GM21619 (cell line): ENCODE measurements around the gene PDLIM4.

Experiments
- ATAC-seq: cut with Tn5 transposase; IDR thresholded peaks from one replicate; pipeline ENCODE4 v1.9.1; 2021; ENCODE audit not compliant: unreplicated experiment

PDLIM4 gene

GRCh38 chr5:132227235-132227484 lies 30.3 kb upstream of the PDLIM4 start:
- no peak for ATAC-seq

- ATAC-seq: peak; percentile 96
These were observed 29.8 kb upstream of the PDLIM4 start, which contains the start of gene P4HA2 for GRCh38 chr5:132227485-132228240. Gene P4HA2 (minus strand): TSS chr5:132227853. CDS start chr5:132218626, 9,227 bp downstream.

GRCh38 chr5:132228241-132229035 lies 29.1 kb upstream of the PDLIM4 start:
- ATAC-seq: no peak

DNA sequence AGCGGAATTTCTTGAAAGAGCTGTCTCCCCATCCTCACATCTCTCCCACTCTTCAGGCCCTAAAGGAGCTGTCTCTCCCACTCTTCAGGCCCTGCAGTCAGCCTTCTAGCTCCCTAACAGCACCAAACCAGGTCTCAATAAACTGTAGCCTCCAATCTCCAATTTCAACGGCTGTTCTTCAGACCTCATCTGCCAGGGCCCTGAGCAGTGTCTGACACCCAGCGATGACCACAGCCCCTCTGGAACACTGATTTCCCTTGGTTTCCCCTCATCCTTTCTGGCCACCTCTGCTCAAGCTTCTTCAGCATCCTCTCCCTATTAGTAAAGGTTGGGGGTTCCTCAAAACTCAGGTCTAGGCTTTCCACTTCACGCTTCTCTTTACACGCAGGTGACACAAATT lies 28.3 kb upstream of the PDLIM4 start:
- ATAC-seq: no peak

DNA sequence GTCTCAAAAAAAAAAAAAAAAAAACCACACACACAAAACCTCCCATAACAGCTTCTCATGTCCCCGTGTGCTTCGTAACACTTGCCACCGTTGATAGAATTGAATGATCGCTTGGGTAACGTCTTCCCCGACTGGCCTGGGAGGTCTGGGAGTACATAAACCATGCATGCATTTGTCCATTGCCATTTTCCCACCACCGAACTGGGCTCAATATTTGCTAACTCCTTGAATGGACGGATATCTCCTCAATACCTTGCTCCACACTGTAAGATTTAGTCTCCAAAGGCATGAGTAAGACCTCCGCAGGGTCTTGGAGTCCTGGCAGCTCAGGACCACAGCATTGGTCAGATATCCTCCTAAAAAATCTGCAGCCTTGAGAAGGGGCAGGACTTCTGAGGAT lies 26.6 kb upstream of the PDLIM4 start:
- ATAC-seq: no peak

DNA sequence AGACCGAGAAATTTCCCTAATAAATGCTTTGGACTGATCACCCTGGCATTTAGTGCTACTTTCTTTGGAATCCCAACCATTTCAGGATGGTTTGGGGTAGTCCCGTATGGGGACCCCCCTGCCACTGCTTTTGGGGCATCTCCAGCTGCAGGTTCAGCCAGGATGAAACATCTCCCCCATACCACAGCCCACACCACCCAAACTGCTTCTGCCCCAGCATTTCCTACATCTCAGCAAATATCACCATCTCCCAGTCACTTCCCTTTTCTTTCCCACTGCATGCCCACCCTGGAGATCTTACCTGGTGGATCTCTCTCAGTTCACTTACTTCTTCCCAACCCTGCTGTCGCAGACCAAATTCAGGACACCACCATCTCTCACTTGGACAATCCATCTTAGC lies 25.0 kb upstream of the PDLIM4 start:
- no peak for ATAC-seq

DNA sequence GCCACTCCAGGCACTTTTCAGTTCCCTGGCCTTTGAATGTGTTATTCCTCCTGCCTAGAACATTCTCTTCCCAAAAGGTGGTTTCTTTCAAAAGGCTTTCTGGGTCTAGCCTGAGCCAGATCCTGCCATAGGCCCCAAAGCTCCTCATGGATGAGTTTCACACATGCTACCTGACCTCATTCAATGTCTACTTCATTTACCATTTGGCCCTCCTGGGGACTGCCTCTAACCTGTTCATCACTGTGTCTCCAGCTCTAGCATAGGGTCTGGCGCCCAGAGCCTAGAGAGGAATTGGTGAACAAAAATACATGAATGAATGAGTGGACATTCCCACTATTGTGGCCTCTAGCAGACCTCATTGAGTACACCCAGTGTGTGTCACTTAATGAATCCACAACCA lies 24.4 kb upstream of the PDLIM4 start:
- no peak for ATAC-seq

- no peak for ATAC-seq
These were observed 23.4 kb upstream of the PDLIM4 start for GRCh38 chr5:132233811-132234683.

GRCh38 chr5:132234684-132235062 lies 22.8 kb upstream of the PDLIM4 start:
- no peak for ATAC-seq

GRCh38 chr5:132235340-132235739 lies 22.2 kb upstream of the PDLIM4 start:
- ATAC-seq: no peak

- no peak for ATAC-seq
These were observed 20.4 kb upstream of the PDLIM4 start for GRCh38 chr5:132237141-132237540.

- no peak for ATAC-seq
These were observed 19.8 kb upstream of the PDLIM4 start for GRCh38 chr5:132237670-132238069.

GRCh38 chr5:132238169-132238744 lies 19.2 kb upstream of the PDLIM4 start:
- peak; percentile 50 for ATAC-seq

DNA sequence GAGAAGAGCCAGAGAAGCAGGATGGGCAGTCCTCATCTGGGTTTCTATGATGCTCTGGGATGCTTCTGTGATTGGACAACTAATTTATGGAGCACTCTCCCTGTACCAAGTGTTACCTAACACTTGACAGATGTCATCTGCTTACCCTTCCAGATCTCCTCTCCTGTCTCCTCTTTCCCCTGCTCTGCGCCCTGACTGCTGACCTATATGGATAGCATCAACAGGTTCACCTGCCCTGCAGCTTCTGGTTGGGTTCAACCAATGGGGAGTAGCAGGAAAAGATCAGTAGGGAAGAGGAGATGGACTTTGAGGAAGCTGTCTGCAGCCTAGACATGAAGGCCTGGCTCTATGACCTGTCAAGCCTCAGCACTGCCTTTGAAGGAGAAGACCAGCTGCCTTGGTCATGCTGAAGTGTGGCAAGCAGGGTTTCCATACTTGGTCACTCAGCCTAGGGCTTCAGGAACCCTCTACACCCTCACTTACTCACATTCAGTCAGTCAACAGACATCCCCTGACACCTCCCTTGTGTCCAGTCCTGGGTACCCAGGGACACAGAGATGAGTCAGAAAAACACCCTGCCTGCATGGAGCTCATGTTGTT lies 18.5 kb upstream of the PDLIM4 start:
- no peak for ATAC-seq

- no peak for ATAC-seq
These were observed 17.7 kb upstream of the PDLIM4 start for GRCh38 chr5:132239776-132240175.

DNA sequence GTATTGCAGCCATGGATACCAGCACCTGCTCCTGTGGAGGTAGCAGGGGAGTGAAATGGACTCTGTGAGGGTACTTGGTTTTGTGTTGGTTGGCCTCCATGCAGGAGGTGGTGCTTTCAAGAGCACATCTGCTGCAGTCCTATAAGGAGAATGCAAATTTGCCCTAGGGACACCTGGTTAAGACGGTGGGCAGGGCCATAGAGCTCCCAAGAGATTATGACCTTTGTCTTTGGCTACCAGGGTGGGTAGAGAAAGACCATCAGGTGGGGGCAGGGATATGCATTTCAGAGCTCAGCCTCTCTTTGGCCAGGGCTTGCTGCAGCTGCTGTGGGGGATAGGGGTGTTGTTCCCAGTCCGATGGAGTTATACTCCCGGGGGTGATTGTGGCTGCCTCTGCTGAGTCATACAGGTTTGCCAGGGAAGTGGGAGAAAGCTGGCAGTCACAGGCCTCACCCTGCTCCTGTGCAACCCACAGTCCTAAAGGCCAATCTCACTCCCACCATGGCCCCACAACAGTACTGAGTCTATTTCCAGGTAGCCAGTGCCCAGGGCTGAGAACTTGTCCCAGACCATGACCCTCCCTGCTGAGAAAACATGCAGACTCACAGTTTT lies 14.0 kb upstream of the PDLIM4 start:
- ATAC-seq: no peak

DNA sequence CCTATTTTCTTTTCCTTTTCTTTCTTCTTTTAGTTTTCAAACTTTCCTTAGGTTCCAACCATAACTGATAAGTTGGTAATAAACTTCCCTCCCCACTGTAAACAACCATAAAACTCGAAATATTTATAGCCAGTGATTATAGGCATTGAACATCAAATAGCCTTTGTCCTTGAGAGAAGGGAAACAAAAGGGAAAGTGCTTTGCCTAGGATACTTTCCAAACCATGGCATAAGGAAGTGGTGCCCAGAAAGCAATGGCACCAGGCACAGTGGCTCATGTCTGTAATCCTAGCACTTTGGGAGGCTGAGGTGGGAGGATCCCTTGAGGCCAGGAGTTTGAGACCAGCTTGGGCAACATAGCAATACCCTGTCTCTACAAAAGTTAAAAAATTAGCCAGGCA lies 11.9 kb upstream of the PDLIM4 start:
- ATAC-seq: no peak

- ATAC-seq: no peak
These were observed 10.7 kb upstream of the PDLIM4 start for GRCh38 chr5:132246806-132247205.

DNA sequence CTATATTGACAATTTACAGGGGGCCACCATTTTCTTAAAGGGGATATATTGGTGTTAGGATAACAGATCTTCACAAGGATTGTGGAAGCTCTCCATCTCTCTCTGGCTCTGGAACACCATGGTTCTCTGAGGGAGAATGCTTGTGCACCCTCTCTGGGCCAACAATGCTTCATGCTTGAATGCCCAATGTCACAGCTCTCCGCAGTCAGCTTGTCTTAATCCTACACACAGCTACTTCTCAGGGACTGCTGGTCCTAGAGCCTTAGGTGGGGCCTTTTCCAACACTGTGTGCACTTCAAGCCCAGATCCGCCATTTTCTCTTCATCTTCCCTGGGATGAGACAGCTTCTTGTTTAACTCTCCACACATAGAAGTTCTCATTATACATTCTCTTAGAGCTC lies 6.9 kb upstream of the PDLIM4 start:
- no peak for ATAC-seq

DNA sequence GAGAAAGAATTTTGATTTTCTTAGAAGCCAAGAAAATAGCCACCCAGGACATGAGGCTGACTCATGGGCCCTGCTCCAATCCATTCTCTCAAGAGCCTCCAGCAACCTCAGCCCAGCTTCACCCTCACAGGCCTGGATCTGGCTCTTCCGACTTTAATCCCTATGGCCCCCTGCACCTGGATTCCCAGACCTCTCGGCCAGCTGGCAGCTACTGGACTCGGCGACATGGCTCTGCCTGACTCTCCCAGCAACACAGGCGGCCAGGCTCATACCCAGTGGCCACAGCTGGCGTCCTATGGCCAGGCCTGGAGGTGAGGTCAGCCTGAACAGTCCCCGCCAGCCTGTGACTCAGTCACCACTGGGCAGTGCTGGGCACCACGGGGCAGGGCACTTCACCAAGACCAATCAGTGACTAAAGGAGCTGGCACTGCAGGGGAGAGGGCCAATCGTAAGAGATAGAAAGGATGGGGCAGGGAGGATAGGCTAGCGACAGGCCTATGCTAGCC lies 6.2 kb upstream of the PDLIM4 start:
- ATAC-seq: no peak
